Measurements from ENCODE around the gene SLC25A11. TPM values are rescaled to one million over a fixed set of nuclear protein-coding genes. Genes with fewer than 3 reads are reported as not detected.
A peak's percentile ranks its signal among the peaks of the same experiment; 100 is the strongest.

Gene SLC25A11
- polyA plus RNA-seq, 1 experiment, result 44.7 TPM

DNA sequence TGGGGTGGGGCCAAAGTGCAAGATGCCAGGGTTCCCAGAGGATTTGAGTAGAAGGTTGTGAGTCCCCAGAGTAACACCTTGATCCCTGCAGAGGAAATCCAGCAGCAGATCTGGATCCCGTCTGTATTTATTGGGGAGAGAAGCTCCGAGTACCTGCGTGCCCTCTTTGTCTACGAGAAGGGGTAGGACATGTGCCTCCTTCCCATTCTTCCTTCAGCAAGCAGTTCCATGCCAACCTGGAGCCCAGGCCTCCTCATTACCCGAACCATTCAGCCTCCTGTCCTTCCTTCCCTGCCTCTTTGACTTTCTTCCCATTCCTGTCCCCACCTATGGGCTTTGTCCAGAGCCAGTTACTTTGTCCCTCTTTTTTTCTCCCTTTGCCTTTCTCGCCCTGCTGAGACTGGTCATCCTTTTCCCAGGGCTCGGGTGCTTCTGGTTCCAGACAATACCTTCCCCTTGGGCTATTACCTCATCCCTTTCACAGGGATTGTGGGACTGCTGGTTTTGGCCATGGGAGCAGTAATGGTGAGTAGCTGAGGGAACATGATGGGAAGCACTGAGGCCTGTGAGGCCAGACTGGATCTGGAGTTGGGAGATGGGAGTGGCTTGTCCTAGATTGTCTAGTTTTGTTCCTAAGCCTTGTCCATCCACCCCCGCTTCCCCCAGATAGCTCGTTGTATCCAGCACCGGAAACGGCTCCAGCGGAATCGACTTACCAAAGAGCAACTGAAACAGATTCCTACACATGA lies 3.1 kb upstream of the SLC25A11 start:
- TF ChIP-seq, protein P1, sequence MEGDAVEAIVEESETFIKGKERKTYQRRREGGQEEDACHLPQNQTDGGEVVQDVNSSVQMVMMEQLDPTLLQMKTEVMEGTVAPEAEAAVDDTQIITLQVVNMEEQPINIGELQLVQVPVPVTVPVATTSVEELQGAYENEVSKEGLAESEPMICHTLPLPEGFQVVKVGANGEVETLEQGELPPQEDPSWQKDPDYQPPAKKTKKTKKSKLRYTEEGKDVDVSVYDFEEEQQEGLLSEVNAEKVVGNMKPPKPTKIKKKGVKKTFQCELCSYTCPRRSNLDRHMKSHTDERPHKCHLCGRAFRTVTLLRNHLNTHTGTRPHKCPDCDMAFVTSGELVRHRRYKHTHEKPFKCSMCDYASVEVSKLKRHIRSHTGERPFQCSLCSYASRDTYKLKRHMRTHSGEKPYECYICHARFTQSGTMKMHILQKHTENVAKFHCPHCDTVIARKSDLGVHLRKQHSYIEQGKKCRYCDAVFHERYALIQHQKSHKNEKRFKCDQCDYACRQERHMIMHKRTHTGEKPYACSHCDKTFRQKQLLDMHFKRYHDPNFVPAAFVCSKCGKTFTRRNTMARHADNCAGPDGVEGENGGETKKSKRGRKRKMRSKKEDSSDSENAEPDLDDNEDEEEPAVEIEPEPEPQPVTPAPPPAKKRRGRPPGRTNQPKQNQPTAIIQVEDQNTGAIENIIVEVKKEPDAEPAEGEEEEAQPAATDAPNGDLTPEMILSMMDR (IDR thresholded peaks at IDR 0.05; ENCODE audit: low read depth, low read length), result no peak
- Histone ChIP-seq H3K27me3 (ENCODE audit: control insufficient read depth, insufficient read depth, low read length) (no peaks in the 10 kb centered on the region), H3K9me3 (ENCODE audit: control insufficient read depth, insufficient read depth, low read length) (peaks cover under 1% of the 10 kb centered on the region; the same call in 1 of the 2 replicates), H3K4me3 (ENCODE audit: low read depth, low read length) (no peak overlapping the region), H3K27ac (ENCODE audit: low read depth, low read length) (peak overlapping the region; percentile 47)
- POLR2A ChIA-PET, result no interaction called here
- CTCF ChIA-PET, result no interaction called here
- no peak for DNase-seq (ENCODE audit: low read depth, low spot score)

DNA sequence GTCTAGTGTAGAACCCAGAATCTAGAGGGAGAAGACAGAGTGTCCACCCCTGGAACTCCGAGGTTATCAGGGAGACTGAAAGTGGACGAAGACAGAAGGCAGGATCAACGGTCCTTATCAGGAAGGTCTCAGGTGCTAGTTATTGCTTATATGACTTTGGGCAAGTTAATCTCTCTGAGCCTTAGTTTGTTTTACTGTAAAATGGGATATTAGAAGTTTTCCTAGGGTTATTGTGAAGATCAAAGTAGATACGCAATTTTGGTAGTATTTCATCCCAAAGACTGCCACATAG lies 1.4 kb upstream of the SLC25A11 start:
- Histone ChIP-seq H3K27me3 (ENCODE audit: control insufficient read depth, insufficient read depth, low read length) (no peaks in the 10 kb centered on the region), H3K4me3 (ENCODE audit: low read depth, low read length) (peak overlapping the region; percentile 92), H3K9me3 (ENCODE audit: control insufficient read depth, insufficient read depth, low read length) (no peaks in the 10 kb centered on the region; the same call in 1 of the 2 replicates), H3K27ac (ENCODE audit: low read depth, low read length) (no peak overlapping the region)
- DNase-seq (ENCODE audit: low read depth, low spot score), result no peak
- CTCF ChIA-PET, result no interaction called here
- POLR2A ChIA-PET, result interaction anchor here (2.3 kb wide), 1 partner anchor 32 kb away, joined by 14 read pairs; no protein-coding TSS in a partner anchor
- TF ChIP-seq, protein P1 (IDR thresholded peaks at IDR 0.05; ENCODE audit: low read depth, low read length), result no peak

GRCh38 chr17:4940555-4941318 lies 891 bp upstream of the SLC25A11 start:
- peak; percentile 72 for DNase-seq (ENCODE audit: low read depth, low spot score)
- Histone ChIP-seq H3K27ac (ENCODE audit: low read depth, low read length) (peak overlapping the region; percentile 98), H3K27me3 (ENCODE audit: control insufficient read depth, insufficient read depth, low read length) (no peaks in the 10 kb centered on the region), H3K4me3 (ENCODE audit: low read depth, low read length) (peak overlapping the region; percentile 92), H3K9me3 (ENCODE audit: control insufficient read depth, insufficient read depth, low read length) (no peaks in the 10 kb centered on the region; the same call in 1 of the 2 replicates)
- ChIA-PET POLR2A (interaction anchor here (0.7 to 2.4 kb wide), 12 partner anchors 9 to 145 kb away, joined by 3 to 55 read pairs (median 5); partner anchors contain the start of genes ENO3, INCA1, KIF1C and PFN1), CTCF (interaction anchor here (0.9 to 2.8 kb wide), 3 partner anchors 17 to 151 kb away, joined by 3 to 25 read pairs (median 5); no protein-coding TSS in a partner anchor)
- TF ChIP-seq, protein P1 (IDR thresholded peaks at IDR 0.05; ENCODE audit: low read depth, low read length), result no peak

- Histone ChIP-seq H3K27me3 (ENCODE audit: control insufficient read depth, insufficient read depth, low read length) (no peaks in the 10 kb centered on the region), H3K9me3 (ENCODE audit: control insufficient read depth, insufficient read depth, low read length) (no peaks in the 10 kb centered on the region; the same call in 1 of the 2 replicates), H3K27ac (ENCODE audit: low read depth, low read length) (peak overlapping the region; percentile 67), H3K4me3 (ENCODE audit: low read depth, low read length) (peak overlapping the region; percentile 92)
- TF ChIP-seq, protein P1 (IDR thresholded peaks at IDR 0.05; ENCODE audit: low read depth, low read length), result no peak
- ChIA-PET CTCF (interaction anchor here (0.6 to 2.8 kb wide), 5 partner anchors 16 to 315 kb away, joined by 3 to 25 read pairs (median 5); partner anchors contain the start of gene CAMTA2), POLR2A (interaction anchor here (1.0 to 2.4 kb wide), 11 partner anchors 9 to 143 kb away, joined by 3 to 55 read pairs (median 6); partner anchors contain the start of genes ENO3, INCA1, KIF1C and PFN1)
- DNase-seq (ENCODE audit: low read depth, low spot score), result no peak
Observed at GRCh38 chr17:4939546-4939795, 375 bp downstream of the SLC25A11 start.
